Measurements from ENCODE around the gene MCC.

GRCh38 chr5:113293975-113294310 lies 194.3 kb downstream of the MCC start:
- TF ChIP-seq POLR2A (IDR thresholded peaks at IDR 0.05; ENCODE audit: low read length) (no peak), GATA1 (IDR thresholded peaks at IDR 0.05; ENCODE audit: low read depth, low read length) (no peak)

All from erythroblast (primary cell).